Left renal cortex interstitium (tissue), 4 donors: ENCODE measurements around the gene MT1HL1. TPM values are rescaled to one million over a fixed set of nuclear protein-coding genes. Genes with fewer than 3 reads are reported as not detected.

Source experiments
- DNase-seq, 4 donors: peaks; one replicate each; pipeline ENCODE4 v3.0.0-alpha.2; 2013; ENCODE audit warnings: low read depth in 4 of 4, low spot score in 2 of 4, missing footprints in 1 of 4
- polyA plus RNA-seq, 4 donors: library from polyadenylated mRNA; unstranded; fragments of 120-200 nt; gene quantifications; one replicate each; pipeline ENCODE4 v1.2.1, GENCODE V29; 2013; ENCODE audit not compliant: insufficient read length in 4 of 4

MT1HL1 gene
- under 1 TPM in 1 of 4 donors, not detected in 3; 0.38 TPM for polyA plus RNA-seq

DNA sequence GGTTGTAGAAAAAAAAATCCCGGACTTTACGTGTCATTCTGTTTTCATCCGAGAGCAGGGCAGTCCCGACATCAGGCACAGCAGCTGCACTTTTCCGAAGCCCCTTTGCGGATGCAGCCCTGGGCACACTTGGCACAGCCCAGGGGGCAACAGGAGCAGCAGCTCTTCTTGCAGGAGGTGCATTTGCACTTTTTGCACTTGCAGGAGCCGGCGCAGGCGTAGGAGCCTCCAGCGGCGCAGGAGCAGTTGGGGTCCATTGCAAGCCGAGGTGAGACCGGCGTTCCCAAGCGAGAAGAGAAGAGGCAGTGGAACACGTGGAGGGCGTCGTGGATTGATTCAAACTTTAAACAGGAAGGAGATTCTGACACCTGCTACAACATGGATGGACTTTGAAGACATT, at the start of gene MT1HL1:
MT1HL1 (minus strand) TSS at position 326 of the 400 bp plus-strand sequence; CDS start at position 257, 69 bp downstream.
- DNase-seq, result no peak

DNA sequence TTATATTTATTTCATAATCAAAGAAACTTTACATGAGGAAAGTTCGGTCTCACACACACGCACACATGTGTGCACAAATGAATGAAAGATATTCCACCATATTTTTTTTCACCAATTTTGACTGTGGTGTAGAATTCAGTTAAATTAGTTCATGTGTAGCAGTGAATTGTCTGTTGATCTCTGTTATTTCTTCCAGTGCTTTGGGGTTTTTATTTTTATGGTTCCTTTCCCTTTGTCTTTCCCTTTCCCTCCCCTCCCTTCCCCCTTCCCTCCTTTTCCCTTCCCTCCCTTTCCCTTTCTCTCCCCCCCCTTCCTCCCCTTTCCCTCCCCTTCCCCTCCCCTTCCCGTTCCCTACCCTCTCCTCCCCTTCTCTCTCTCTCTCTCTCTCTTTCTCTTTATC, 46.7 kb upstream of the MT1HL1 start:
- DNase-seq, result no peak

DNA sequence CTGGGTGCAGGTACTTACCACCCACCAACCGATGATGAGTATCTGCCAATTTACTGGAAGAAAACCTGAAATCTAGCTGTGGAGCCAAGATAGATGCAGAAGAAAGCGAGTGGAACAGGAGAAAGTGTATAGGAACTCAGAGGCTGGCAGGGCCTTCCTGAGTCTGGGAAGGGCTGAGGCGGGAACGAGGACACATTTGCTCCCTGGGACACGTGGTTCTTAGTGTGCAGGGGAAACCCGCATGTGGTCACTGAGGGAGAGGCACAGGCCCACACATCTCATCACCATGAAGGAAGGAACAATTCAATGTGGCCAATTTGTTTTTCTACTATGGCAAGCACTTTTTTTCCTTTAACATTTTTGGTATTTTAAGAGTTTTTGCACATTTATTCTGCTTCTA, 45.9 kb upstream of the MT1HL1 start:
- DNase-seq, result no peak

DNA sequence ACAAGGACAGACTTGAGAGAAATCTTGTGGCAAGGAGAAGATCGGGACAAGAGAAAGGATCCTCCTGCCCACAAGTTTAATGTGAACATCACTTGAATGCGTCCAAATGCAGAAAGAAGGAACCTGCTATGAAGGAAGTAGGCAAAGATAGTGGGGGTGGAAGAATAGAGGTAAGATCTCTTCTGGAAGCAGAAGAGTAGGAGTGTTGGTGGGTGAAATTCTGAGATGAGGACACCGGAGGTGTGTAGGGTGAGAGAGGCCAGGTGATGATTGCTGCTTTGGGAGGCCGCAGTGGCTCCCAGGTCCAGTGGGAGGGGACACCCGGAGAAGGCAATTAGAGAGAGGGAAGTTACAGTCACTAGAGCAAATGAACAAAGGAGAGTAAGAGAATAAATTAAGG, 44.6 kb upstream of the MT1HL1 start:
- no peak for DNase-seq

DNA sequence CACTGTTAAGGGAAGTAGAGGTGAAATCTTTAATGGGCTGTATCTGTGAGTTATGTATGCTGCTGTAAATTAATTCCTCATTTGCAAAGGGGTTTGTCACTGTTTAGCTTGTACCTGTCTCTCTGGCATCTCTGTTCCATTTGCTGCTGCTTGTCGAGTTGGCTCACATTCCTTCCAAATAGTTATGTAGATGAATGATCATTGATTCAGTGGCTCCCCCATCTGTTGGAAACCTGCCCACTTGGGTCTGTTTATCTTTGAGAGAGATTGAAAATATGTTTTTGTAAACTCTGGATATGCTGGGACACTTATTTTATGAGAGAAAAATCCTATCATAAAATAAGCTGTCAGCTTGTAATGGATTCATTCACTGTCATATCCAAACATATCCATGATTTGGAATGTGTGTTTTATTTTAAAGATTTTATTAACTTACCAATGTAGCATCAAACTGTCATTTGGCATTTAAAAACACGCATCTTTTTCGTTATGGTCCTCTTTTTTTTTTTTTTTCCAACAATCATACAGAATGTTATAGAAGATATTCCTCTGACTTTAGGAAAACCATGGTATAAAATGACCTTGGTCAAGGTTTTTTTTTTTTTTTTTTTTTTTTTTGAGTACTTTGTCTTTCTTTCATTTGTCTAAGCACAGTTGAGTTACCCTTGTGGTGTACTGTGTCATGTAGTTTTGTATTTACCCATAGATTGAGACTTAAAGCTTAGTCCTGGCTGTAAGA, 41.2 kb upstream of the MT1HL1 start:
- DNase-seq, result no peak

DNA sequence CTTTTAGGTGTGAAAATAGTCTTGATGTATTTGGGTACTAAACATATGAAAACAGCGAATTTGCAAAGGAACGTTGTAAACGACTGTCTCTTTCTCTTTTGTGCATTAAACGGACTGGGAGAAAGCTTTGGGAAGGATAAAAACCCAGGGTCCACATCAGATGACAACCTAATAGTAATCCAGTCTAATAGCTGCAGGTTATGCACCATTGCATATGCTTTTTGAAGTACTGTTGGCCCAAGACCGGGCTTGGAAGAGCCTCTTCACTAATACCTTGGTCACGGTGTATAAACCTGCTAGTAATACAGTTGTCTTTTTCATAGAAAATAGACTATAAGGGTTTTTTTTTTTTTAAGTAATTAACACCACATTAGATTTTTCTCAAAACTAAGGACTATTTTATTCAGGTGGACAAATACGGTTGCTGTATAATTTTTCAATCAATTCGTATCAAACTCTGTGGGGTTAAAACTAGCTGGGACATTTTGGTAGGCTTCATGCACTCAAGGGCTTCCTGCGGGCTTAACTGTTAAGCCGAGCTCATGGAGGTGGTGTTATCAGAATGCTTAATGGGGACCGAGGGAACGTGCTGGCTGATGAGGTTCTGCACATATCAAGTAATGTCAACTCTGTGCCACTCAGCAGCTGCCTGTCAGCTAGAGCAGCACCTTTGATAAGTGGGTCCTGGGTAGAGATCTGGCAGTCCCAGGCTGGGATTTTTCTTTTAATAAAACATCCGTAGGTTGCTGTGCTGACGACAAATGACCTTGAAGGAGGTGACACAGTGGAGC, 39.8 kb upstream of the MT1HL1 start:
- no peak for DNase-seq

DNA sequence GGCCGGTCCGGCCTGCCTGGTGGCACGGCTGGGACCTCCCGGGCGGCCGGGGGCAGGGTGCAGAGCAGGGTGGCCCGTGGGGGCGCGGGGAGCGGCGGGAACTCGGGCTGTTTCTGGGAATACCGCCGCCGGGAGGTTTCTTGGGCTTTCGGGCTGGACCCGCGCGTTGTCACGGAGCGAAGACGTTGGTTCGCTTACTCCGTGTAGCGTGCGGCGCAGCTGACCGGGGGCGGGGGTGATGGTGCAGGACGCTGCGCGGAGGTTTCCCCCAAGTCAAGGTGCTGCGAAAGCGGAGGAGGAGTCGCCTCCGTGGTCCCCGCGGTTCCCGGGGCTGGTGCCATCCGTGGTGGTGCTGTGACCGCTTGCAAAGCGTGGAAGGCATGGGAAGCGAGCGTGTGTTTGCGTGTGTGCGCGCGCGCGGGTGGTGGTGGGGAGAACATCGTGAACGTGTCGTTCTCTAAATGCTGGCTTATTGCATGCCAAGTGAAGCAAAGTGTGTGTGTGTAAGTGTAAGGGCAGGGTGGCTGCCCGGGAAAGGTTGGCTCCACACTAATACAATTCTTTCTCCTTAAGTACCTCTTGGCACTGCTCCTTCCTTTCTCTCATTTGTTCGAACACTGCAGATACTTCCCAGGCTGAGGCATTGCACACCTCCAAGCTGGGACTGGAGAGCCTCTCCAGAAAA, 38.8 kb upstream of the MT1HL1 start:
- no peak for DNase-seq

DNA sequence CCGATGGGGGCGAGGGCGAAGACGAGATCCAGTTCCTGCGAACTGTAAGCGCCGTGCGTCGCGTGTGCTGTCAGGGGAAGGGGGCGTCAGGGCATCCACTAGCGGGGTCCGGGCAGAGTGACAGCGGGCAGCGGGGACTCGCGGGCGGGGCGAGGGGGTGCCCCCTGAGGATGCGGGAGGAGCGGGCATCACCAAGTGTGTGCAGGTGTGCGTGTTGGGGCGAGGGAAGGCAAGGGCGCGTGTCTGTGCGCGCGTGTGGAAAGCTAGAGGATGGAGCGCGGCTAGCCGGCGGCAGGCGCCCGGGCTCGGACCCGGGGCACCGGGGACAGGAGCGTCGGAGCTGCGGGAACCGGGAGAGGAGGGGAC, 38.3 kb upstream of the MT1HL1 start:
- DNase-seq, result no peak

DNA sequence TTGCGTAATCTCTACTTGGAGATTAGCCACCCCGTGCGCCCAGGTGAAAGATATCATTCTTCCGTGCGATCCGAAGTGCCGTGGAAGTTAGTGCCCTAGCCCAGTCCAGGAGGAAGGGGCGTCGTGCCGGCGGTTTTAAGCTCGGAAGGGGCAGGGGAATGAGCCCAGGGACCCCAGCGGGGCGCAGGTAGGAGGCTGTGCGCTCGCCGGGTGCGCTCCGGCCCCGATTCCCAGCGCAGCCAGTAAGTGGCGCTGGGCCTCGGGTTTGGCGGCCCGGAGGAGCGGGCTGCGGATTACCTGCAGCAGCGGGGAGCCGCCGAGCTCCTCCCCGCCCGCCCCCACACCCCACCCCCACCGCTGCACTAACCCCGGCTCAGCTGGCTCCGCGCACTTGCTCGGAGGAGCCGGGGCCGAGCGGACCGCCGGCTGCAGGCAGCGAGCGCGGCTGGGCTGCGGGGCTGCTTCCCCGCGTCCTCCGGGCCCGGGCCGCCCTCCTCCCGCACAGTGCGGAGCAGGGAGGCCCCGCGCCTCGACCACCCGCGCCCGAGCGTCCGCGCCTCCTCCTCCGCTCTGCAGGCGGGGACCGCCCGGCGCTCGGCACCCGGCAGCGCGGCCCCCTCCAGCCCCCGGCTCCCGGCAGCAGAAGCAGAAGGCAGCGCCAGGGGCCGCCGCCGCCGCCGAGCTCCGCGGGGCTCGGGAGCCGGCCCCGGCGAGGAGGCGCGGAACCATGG, 37.7 kb upstream of the MT1HL1 start, which contains the start of gene RYR2:
RYR2 (plus strand) TSS at position 390 of the 731 bp plus-strand sequence; CDS start at position 728, 338 bp downstream.
- DNase-seq, result no peak

DNA sequence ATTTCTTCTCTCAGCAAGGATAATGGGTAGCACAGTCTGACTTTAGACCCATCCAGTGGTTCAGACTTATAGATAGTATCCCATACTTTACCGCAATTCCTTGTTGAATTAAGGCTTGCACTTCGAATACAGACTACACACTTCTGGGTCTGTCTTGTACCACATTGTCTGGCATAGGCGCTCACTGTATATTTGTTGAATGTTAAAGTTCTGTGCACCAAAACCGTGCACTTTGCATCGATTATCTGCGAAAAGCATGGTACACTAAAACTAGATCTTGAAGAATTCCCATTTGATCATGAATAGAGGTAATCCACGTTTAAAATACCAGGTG, 37.2 kb upstream of the MT1HL1 start:
- DNase-seq, result no peak

DNA sequence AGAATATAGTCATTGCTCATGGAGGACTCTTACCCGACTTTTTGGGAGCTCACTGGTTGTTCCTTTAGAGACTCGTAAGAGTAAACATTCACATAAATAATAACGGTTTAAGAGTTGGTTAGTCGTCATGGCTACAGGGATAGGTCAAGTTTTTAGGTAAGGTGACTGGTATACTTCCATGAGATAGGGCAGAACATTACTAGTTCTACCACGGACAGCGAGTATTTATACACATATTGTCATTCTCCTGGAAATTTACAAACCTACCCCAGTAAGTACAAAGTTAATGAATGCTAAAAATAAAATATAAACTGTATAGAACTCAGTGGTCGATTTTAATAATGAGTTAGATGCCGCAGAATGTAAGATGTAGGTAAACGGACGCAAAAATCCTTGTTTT, 36.6 kb upstream of the MT1HL1 start:
- DNase-seq, result no peak

DNA sequence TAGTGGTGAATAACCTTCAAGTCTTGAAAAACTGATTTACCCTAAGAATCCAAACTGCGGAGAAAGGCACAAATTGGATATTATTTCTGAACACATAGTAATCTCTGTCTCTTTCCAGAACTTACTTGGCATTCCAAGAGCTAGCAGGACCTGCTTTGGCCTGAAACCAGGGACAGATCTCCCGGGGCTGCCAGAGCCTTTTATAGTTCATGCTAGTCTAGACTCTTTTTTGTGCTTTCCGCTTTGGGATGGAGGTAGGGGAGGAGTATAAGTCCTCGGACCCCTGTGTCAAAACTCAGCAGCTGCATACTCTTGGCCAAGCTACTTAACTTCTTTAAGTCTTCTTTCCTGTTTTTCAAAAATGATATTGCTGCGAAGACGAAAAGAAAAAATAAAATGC, 34.0 kb upstream of the MT1HL1 start:
- DNase-seq, result no peak

DNA sequence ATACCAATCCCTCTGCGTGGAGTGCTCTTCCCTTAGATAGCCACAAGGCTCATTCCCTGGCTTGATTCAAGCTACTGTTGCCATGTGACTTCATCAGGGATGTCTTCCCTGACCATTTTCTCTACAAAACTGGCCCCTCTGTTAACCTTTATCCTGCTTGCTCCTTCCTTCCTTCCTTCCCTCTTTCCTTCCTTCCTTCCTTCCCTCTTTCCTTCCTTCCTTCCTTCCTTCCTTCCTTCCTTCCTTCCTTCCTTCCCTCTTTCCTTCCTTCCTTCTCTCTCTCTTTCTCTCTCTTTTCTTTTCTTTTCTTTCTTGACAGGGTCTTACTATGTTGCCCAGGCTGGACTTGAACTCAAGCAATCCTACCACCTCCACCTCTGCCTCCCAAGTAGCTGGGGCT, 31.5 kb upstream of the MT1HL1 start:
- no peak for DNase-seq

DNA sequence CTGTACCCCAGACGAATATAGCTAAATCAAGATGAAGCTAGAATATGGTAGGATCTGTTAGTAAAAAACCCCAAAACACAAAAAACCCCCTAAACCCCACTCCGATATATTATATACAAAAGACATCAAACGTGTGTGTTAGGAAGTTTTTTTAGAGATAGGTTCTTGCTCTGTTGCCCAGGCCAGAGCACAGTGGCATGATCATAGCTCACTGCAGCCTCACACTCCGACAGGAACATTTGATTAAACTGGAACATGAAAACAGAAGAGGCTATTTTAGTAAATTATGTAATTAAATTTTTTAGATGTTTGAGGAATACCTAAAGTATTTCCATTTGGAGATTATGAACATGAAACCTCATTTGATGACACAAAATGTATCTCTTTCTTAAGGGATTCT, 29.6 kb upstream of the MT1HL1 start:
- DNase-seq, result no peak

DNA sequence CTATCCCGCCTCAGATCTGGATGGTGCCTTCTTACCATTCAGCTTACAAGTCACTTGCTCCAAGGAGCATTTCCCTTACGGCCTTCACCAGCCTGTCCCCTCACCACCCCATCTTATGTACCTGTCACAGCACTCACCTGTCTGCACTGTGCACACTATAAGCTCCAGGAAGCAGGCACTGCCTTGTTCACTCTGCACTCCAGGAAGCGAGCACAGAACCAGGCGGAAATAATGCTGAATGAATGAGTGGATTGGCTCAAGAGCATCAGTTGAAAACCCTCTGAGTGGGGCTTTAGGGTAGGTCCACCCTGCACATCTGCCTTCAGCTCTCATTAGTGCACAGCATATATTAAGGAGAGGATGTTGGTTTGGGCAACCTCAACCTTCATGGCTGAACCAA, 28.8 kb upstream of the MT1HL1 start:
- DNase-seq, result no peak

DNA sequence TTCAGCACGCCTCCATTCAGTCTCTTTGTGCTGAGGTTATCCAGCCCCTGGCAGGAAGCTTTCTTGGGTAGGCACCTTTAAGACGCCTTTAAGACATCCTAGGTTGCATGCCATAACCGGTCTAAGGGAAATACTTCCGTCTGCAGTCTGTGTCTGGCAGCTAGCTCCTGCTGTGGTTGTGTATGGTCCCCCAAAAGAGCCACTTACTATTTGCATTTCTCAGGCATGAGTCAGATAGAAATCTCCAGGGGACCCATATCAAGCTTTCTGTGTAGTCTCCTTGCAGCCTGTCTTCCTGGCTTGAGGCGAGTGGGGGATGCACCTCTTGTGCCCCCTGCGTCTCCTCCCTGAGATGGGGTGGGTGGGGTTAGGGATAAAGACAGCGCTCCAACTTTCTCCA, 27.8 kb upstream of the MT1HL1 start:
- DNase-seq, result no peak

DNA sequence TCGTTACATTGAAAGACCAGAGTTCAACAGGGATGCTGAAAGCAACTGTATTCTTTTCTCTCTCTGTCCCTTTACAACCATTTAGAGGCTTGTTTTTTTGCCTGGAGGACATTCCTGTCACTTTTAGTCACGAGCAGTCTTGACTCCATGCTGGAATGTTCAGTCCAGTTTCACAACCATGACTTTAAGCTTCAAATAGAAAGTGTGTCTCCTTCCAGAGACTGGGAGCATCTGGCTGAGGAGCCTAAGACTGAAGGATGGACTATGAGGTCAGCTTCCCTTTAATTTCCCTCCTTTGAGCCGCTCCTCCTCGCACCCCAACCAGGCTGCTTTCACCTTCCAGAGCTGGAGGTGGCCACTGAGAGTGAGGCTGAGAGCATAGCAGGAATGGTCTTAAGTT, 27.2 kb upstream of the MT1HL1 start:
- no peak for DNase-seq

DNA sequence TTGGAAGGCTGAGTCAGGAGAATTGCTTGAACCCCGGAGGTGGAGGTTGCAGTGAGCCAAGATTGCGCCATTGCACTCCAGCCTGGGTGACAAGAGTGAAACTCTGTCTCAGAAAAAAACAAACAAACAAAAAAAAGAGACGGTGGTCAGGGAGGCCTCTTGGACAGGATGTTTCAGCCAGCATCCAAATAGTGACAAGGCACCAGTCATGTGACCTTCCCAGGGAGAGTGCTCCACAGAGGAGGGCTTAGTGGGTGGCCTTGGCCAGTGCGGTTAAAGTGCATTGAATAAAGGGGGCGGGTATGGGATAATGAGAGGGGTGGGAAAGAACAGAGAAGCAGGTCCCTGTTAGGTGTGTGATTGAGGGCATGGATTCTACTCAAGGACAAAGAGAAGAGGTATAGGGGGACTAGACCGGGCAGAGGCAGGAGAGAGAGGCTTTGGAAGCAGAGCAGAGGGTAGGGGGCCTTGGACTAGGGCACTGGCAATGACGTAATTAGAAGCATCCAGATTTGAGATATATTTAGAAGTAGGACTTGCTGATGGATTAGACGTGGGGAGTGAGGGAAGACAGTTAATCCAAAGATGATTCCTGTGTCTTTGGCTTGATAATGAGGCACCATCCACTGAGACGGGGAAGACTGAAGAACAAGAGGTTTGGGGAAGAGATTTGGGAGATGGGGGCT, 25.8 kb upstream of the MT1HL1 start:
- DNase-seq, result no peak

DNA sequence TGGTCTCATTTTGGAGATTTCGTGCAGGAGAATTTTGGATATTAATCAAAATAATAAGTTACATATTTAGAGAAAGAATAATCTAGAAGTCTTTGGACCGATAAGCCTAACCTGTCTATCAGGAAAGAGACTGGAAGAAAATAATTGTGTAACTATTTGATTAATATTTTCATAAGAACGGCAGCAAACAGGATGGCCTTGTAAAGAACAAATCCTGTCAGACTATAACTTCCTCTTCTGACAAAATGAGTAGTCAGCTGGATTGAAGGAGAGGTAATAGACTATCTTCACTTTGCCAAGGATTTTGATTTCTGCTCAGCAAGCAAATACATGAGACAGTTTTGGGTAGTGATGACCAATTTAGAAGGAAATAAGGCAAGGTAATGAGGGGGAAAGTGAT, 25.0 kb upstream of the MT1HL1 start:
- no peak for DNase-seq

DNA sequence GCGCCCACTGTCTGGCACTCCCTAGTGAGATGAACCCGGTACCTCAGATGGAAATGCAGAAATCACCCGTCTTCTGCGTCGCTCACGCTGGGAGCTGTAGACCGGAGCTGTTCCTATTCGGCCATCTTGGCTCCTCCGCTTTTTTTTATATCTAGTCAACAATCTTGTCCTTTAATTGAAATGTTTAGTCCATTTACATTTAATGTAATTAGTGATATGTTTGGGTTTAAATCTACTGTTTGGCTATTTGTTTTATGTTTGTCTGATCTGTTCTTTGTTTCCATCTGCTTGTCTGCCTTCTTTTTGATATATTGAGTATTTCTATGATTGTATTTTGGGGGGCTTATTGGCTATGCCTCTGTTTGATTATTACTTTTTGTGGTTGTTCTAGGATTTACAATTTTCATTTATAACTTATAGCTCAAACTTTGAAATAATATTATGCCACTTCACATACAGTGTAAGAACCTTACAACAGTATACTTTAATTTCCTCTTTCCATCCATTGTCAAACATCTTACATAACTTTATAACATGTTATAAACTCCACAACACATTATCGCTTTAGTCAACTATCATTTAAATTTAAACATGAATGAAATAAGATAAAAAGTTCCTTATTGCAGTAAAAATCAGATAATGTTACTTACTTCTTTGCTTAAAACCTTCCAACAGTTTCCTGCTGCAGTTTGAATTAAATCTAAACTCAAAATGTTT, 21.3 kb upstream of the MT1HL1 start:
- DNase-seq, result no peak
